Testis (tissue), 3 donors: ENCODE results near the gene KDM6A. TPM values are rescaled to one million over a fixed set of nuclear protein-coding genes. Genes with fewer than 3 reads are reported as not detected.
"Not testable (repeated sequence)": the region's sequence is repeated elsewhere in the genome, so short reads cannot be mapped to it uniquely, and the experiment has no call there.

ENCODE experiments used
- DNase-seq: peaks from one replicate; pipeline ENCODE4 v3.0.0-alpha.2; 2019
- H3K27ac ChIP-seq, 2 donors: fragments of 200-600 bp; sonication (generic); one replicate each; pipeline ENCODE4 v1.5.1; 2019
- H3K27me3 ChIP-seq: fragments of 200-600 bp; sonication (generic); one replicate; pipeline ENCODE4 v1.5.1; 2019
- H3K36me3 ChIP-seq: fragments of 200-600 bp; sonication (generic); one replicate; pipeline ENCODE4 v1.5.1; 2017; ENCODE audit warnings: low read depth; ENCODE audit errors: missing control alignments
- H3K4me1 ChIP-seq: fragments of 200-600 bp; sonication (generic); one replicate; pipeline ENCODE4 v1.5.1; 2019
- H3K4me3 ChIP-seq, 2 donors: fragments of 200-600 bp; sonication (generic); one replicate each; pipeline ENCODE4 v1.5.1; 2017 to 2019
- H3K9me3 ChIP-seq: fragments of 200-600 bp; sonication (generic); one replicate; pipeline ENCODE4 v1.5.1; 2017
- POLR2A ChIP-seq: fragments of 450-650 bp; IDR thresholded peaks from one replicate; pipeline ENCODE4 v1.6.1; 2017; ENCODE audit warnings: antibody characterized with exemption, mild to moderate bottlenecking, moderate library complexity
- WGBS, 2 donors: methylation state at CpG; one replicate each; pipeline ENCODE4 v1.1.5; 2018; 5-methylcytosine and 5-hydroxymethylcytosine counted together
- intact Hi-C: fragments of 100-400 bp; cut with DNase I; formaldehyde crosslinking; loops from one replicate; pipeline ENCODE4 v1.15.1; 2023; ENCODE audit warnings: low total_unique reads
- polyA plus RNA-seq: library from polyadenylated mRNA; stranded (reverse); fragments of 350-450 nt; fragmentation: Illumina TruSeq; extraction: RNeasy Lipid Tissue Mini Kit (QIAGEN cat#74804); gene quantifications from one replicate; pipeline ENCODE4 v1.2.3, GENCODE V29; 2014; ENCODE audit warnings: low read depth, low replicate concordance; ENCODE audit not compliant: insufficient read depth
- total RNA-seq, 2 donors: library from RNA; depleted of rRNA; stranded (reverse); fragments of >200 nt; gene quantifications; one replicate each; pipeline ENCODE4 v1.2.3, GENCODE V29; 2016
- TF ChIP-seq, protein P1 (sequence below), 3 experiments: fragments of 450-650 bp in 2 of 3; fragments of 200-600 bp in 1 of 3; sonication (generic) in 1 of 3; IDR thresholded peaks; one replicate each; pipeline ENCODE4 v1.5.1; 2016 to 2019; ENCODE audit warnings: antibody characterized with exemption in 3 of 3, mild to moderate bottlenecking in 2 of 3, moderate library complexity in 1 of 3

Gene KDM6A
- total and polyA plus RNA-seq, 3 donors from 2014 or later: 27.2 to 57.7 (median 56.7) TPM

GRCh38 chrX:45133465-45133864 lies 260.5 kb downstream of the KDM6A start:
- Histone ChIP-seq H3K27ac (peak overlapping the region in 1 of 2 donors; percentile 18), H3K4me3 (no peak overlapping the region), H3K4me1 (no peaks in the 10 kb centered on the region), H3K36me3 (no peaks in the 10 kb centered on the region), H3K9me3 (no peaks in the 10 kb centered on the region), H3K27me3 (no peaks in the 10 kb centered on the region)
- TF ChIP-seq, protein P1, sequence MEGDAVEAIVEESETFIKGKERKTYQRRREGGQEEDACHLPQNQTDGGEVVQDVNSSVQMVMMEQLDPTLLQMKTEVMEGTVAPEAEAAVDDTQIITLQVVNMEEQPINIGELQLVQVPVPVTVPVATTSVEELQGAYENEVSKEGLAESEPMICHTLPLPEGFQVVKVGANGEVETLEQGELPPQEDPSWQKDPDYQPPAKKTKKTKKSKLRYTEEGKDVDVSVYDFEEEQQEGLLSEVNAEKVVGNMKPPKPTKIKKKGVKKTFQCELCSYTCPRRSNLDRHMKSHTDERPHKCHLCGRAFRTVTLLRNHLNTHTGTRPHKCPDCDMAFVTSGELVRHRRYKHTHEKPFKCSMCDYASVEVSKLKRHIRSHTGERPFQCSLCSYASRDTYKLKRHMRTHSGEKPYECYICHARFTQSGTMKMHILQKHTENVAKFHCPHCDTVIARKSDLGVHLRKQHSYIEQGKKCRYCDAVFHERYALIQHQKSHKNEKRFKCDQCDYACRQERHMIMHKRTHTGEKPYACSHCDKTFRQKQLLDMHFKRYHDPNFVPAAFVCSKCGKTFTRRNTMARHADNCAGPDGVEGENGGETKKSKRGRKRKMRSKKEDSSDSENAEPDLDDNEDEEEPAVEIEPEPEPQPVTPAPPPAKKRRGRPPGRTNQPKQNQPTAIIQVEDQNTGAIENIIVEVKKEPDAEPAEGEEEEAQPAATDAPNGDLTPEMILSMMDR (IDR thresholded peaks at IDR 0.05): no peak
- no peak for TF ChIP-seq POLR2A
- intact Hi-C loops: no loop called here
- 88 to 93% methylated on average over 3 of the region's 3 CpGs for WGBS, 2 donors
- DNase-seq: no peak

DNA sequence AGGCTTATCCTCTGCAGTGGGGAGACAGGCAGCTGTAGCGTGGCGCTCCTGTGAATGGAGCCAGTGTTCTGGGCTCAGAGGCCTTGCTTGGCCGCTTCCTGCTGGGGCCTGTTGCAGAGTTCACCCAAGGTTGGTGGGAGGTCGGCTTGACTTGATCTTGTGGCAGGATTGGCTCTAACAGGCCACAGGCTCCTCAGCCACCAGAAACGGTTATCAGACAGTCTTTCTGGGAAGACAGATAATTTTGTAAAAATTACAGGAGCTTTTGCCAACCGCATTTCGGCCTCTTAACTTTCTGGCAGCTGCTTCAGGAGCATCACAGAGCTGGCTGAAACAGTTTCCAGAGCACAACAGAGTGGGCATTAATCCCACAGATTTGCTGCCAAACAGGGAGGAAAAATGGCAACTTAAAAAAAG lies 261.3 kb downstream of the KDM6A start:
- intact Hi-C loops: no loop called here

DNA sequence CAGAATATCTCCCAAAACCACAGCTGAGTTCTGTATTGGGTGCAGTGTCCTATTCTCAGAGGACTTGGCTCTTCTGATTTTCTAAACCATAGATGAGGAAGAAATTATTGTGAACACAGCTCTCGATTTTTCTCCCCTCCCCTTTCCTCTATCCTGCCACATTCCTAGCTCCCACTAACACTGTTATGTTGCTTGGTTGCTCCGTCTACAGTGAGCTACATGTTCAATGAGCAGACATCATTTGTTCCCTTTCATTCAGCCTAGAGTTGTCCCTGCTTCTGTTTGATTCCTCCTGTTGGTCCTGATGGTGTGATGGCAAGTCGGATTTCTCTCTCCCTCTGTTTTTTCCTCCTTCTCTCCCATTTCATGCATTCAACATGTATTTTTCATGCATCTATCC lies 261.8 kb downstream of the KDM6A start:
- intact Hi-C loops: no loop called here
- H3K4me3 ChIP-seq: no peak overlapping the region
- no peak for DNase-seq
- H3K4me1 ChIP-seq: no peaks in the 10 kb centered on the region
- H3K9me3 ChIP-seq: no peaks in the 10 kb centered on the region
- no peaks in the 10 kb centered on the region for H3K27me3 ChIP-seq
- no peaks in the 10 kb centered on the region for H3K36me3 ChIP-seq
- WGBS, 2 donors: 25 to 41% methylated on average over 3 of the region's 3 CpGs
- no peak overlapping the region for H3K27ac ChIP-seq
- no peak for TF ChIP-seq POLR2A
- TF ChIP-seq, protein P1 (IDR thresholded peaks at IDR 0.05): no peak

More for the DNA sequence above, 261.3 kb downstream of the KDM6A start:
- Histone ChIP-seq H3K27ac (no peak overlapping the region), H3K9me3 (no peaks in the 10 kb centered on the region), H3K27me3 (no peaks in the 10 kb centered on the region), H3K4me1 (no peaks in the 10 kb centered on the region), H3K4me3 (no peak overlapping the region), H3K36me3 (no peaks in the 10 kb centered on the region)
- TF ChIP-seq, protein P1 (IDR thresholded peaks at IDR 0.05): no peak
- no peak for TF ChIP-seq POLR2A
- peak; percentile 85 for DNase-seq
- WGBS, 2 donors: 27 to 53% methylated on average over 5 to 7 of the region's 7 CpGs

- H3K9me3 ChIP-seq, H3K4me1 ChIP-seq, H3K27me3 ChIP-seq, intact Hi-C loops, DNase-seq, H3K27ac ChIP-seq, H3K36me3 ChIP-seq, H3K4me3 ChIP-seq: not testable (repeated sequence)
- WGBS, 2 donors: 83 to 87% methylated on average over 4 of the region's 4 CpGs
These were observed 262.5 kb downstream of the KDM6A start for GRCh38 chrX:45135391-45136075.

- no peak for DNase-seq
- intact Hi-C loops: no loop called here
- no peaks in the 10 kb centered on the region for H3K9me3 ChIP-seq
- H3K4me3 ChIP-seq: no peak overlapping the region
- H3K4me1 ChIP-seq: no peaks in the 10 kb centered on the region
- no peaks in the 10 kb centered on the region for H3K27me3 ChIP-seq
- TF ChIP-seq, protein P1 (IDR thresholded peaks at IDR 0.05): no peak
- TF ChIP-seq POLR2A: no peak
- H3K36me3 ChIP-seq: no peaks in the 10 kb centered on the region
- no peak overlapping the region for H3K27ac ChIP-seq
These were observed 264.5 kb downstream of the KDM6A start for GRCh38 chrX:45137531-45137930.
